Ishikawa (cell line): ENCODE measurements around the gene PCBP3.

ENCODE experiments used
- CEBPB ChIP-seq: IDR thresholded peaks from 2 replicates; pipeline ENCODE4 v1.6.1; 2012
- CREB1 ChIP-seq: IDR thresholded peaks from 2 replicates; pipeline ENCODE4 v1.6.1; 2012; ENCODE audit warnings: low read depth
- EGR1 ChIP-seq: IDR thresholded peaks from 2 replicates; pipeline ENCODE4 v1.6.1; 2012
- EP300 ChIP-seq: IDR thresholded peaks from 2 replicates; pipeline ENCODE4 v1.6.1; 2012; ENCODE audit warnings: borderline replicate concordance
- FOXM1 ChIP-seq: IDR thresholded peaks from 2 replicates; pipeline ENCODE4 v1.6.1; 2012; ENCODE audit warnings: low read depth, borderline replicate concordance
- MAX ChIP-seq: IDR thresholded peaks from 2 replicates; pipeline ENCODE4 v1.6.1; 2012
- NFIC ChIP-seq: IDR thresholded peaks from 2 replicates; pipeline ENCODE4 v1.6.1; 2012
- RAD21 ChIP-seq: IDR thresholded peaks from 2 replicates; pipeline ENCODE4 v1.6.1; 2012; ENCODE audit warnings: low read depth
- REST ChIP-seq: IDR thresholded peaks from 2 replicates; pipeline ENCODE4 v1.6.1; 2012; ENCODE audit warnings: low read depth, mild to moderate bottlenecking
- TAF1 ChIP-seq: IDR thresholded peaks from 2 replicates; pipeline ENCODE4 v1.6.1; 2012; ENCODE audit warnings: low read depth, mild to moderate bottlenecking
- TCF12 ChIP-seq: IDR thresholded peaks from 2 replicates; pipeline ENCODE4 v1.6.1; 2012; ENCODE audit warnings: low read depth
- TEAD4 ChIP-seq: IDR thresholded peaks from 2 replicates; pipeline ENCODE4 v1.6.1; 2012
- USF1 ChIP-seq: IDR thresholded peaks from 2 replicates; pipeline ENCODE4 v1.6.1; 2012
- YY1 ChIP-seq: IDR thresholded peaks from 2 replicates; pipeline ENCODE4 v1.6.1; 2012; ENCODE audit warnings: low read depth
- ZBTB7A ChIP-seq: IDR thresholded peaks from 2 replicates; pipeline ENCODE4 v1.6.1; 2012; ENCODE audit warnings: low read depth

PCBP3 gene

GRCh38 chr21:45986316-45987051 is 343.0 kb downstream of the PCBP3 start:
- TF ChIP-seq TEAD4 (no peak), EP300 (no peak), CEBPB (no peak), REST (no peak), CREB1 (no peak), MAX (no peak), FOXM1 (no peak), YY1 (no peak), ZBTB7A (no peak), TAF1 (no peak), TCF12 (no peak), RAD21 (no peak), EGR1 (no peak), USF1 (no peak), NFIC (no peak)

GRCh38 chr21:45987121-45987711 is 343.7 kb downstream of the PCBP3 start:
- TF ChIP-seq CREB1, result no peak
- no peak for TF ChIP-seq FOXM1
- no peak for TF ChIP-seq MAX
- no peak for TF ChIP-seq USF1
- no peak for TF ChIP-seq CEBPB
- TF ChIP-seq EGR1, result no peak
- TF ChIP-seq EP300, result no peak
- TF ChIP-seq TCF12, result no peak
- no peak for TF ChIP-seq NFIC

- TF ChIP-seq CREB1 (no peak), MAX (no peak), USF1 (no peak), EP300 (no peak), CEBPB (no peak), TCF12 (no peak), NFIC (no peak), FOXM1 (no peak), REST (no peak), TEAD4 (no peak), RAD21 (no peak), EGR1 (no peak), ZBTB7A (no peak)
Measured at GRCh38 chr21:45988366-45989347, 345.1 kb downstream of the PCBP3 start.

- no peak for TF ChIP-seq YY1
- TF ChIP-seq TAF1, result no peak
- no peak for TF ChIP-seq RAD21
- no peak for TF ChIP-seq EP300
- no peak for TF ChIP-seq MAX
- TF ChIP-seq ZBTB7A, result no peak
- no peak for TF ChIP-seq REST
- no peak for TF ChIP-seq NFIC
- no peak for TF ChIP-seq CEBPB
- no peak for TF ChIP-seq CREB1
- no peak for TF ChIP-seq TEAD4
Measured at GRCh38 chr21:45989355-45990048, 346.0 kb downstream of the PCBP3 start.
